ENCODE data around the gene PAFAH1B2. TPM values are rescaled to one million over a fixed set of nuclear protein-coding genes. Genes with fewer than 3 reads are reported as not detected.

Gene PAFAH1B2
- total RNA-seq, 1 experiment from 2014 or later: 153 TPM

DNA sequence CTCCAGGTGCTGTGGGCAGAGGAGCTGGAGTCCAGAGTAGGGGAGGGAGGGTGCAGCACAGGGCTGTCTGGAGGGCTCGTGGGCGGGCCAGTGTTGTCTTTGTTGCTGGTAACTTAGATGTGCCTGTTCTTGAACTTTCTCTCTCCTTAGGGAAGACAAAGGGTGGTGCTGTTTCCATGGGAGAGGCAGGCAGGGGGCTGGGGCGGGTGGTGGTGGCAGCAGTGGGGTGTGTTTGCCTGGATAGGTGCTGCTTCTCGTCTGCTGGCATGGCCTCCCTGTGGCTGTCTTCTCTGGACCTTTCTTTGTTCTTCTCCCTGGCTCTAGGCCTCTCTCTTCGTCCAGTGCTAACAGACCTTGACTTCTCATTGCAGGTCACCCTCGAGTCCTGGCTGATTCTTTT, 42.9 kb downstream of the PAFAH1B2 start:
- intact Hi-C loops (cut with micrococcal nuclease; ENCODE audit: unreplicated experiment): no loop called here
- Histone ChIP-seq H3K4me1 (ENCODE audit: insufficient read depth, low read length, poor library complexity, severe bottlenecking) (no peaks in the 10 kb centered on the region), H3K27me3 (replicated peaks; ENCODE audit: insufficient read depth, low read depth, low read length, poor library complexity) (no peaks in the 10 kb centered on the region), H3K36me3 (ENCODE audit: insufficient read depth, low read length, poor library complexity, severe bottlenecking) (peaks cover 13% of the 10 kb centered on the region), H3K4me3 (ENCODE audit: low read depth, low read length, poor library complexity, severe bottlenecking) (no peak overlapping the region), H3K27ac (ENCODE audit: low read depth, low read length, poor library complexity, severe bottlenecking) (no peak overlapping the region), H3K9me3 (ENCODE audit: low read depth, low read length, poor library complexity, severe bottlenecking) (no peaks in the 10 kb centered on the region)
- ChIA-PET POLR2A (ENCODE audit: low non-redundant PET) (no interaction called here), CTCF (no interaction called here)
- DNase-seq (ENCODE audit: low spot score): no peak
- TF ChIP-seq EZH2 (IDR thresholded peaks at IDR 0.05; ENCODE audit: borderline replicate concordance, low read depth, low read length, poor library complexity, severe bottlenecking) (no peak), CTCF (conservative IDR thresholded peaks at IDR 0.05; ENCODE audit: low read depth, low read length) (no peak)
- no TSS peak for BruUV-seq (replicated peaks)

GRCh38 chr11:117187428-117187798, 43.3 kb downstream of the PAFAH1B2 start:
- CTCF ChIA-PET: no interaction called here
- Histone ChIP-seq H3K27ac (ENCODE audit: low read depth, low read length, poor library complexity, severe bottlenecking) (no peak overlapping the region), H3K4me1 (ENCODE audit: insufficient read depth, low read length, poor library complexity, severe bottlenecking) (no peaks in the 10 kb centered on the region), H3K27me3 (replicated peaks; ENCODE audit: insufficient read depth, low read depth, low read length, poor library complexity) (no peaks in the 10 kb centered on the region), H3K36me3 (ENCODE audit: insufficient read depth, low read length, poor library complexity, severe bottlenecking) (peaks cover 13% of the 10 kb centered on the region), H3K4me3 (ENCODE audit: low read depth, low read length, poor library complexity, severe bottlenecking) (no peak overlapping the region), H3K9me3 (ENCODE audit: low read depth, low read length, poor library complexity, severe bottlenecking) (no peaks in the 10 kb centered on the region)
- intact Hi-C loops (cut with micrococcal nuclease; ENCODE audit: unreplicated experiment): no loop called here
- POLR2A ChIA-PET (ENCODE audit: low non-redundant PET): no interaction called here
- DNase-seq (ENCODE audit: low spot score): no peak
- no TSS peak for BruUV-seq (replicated peaks)
- TF ChIP-seq CTCF (conservative IDR thresholded peaks at IDR 0.05; ENCODE audit: low read depth, low read length) (no peak), EZH2 (IDR thresholded peaks at IDR 0.05; ENCODE audit: borderline replicate concordance, low read depth, low read length, poor library complexity, severe bottlenecking) (no peak)

DNA sequence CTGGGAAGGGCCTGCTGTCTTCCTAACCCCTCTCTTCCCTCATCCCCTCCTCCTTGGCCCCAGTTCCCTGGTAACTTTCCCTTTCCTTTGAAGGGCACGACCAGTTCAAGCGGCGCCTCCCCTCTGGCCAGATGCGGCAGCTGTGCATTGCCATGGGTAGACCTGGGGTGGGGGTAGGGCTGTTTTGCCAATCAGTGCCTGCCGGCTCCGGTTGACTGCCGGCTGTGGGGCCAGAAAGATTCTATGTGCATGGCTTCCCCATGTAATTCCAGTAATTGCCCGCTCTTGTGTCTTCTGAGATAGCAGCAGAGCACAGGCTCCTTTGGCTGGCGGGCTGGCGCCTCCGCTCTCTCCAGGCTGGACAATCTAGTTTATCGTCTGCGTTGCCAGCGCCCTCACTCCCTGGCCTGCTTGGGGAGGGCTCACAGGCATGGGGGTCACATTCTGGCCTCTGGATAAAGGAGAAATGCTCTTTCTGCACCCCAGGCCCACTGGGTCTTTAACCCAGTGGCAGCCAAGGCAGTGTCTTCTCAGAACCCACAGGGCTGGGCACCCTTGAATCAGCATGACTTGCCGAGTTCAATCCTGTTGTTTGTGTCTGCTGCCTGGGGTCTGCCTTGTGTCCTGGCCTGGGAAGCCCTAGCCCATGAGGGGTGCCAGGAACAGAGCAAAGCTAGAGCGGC, 43.9 kb downstream of the PAFAH1B2 start:
- BruUV-seq (replicated peaks): no TSS peak
- CTCF ChIA-PET: no interaction called here

More for the DNA sequence above, 43.9 kb downstream of the PAFAH1B2 start:
- POLR2A ChIA-PET (ENCODE audit: low non-redundant PET): interaction anchor here (0.5 kb wide), 1 partner anchor 44 kb away, joined by 3 read pairs; no protein-coding TSS in a partner anchor
- Histone ChIP-seq H3K4me1 (ENCODE audit: insufficient read depth, low read length, poor library complexity, severe bottlenecking) (no peaks in the 10 kb centered on the region), H3K27ac (ENCODE audit: low read depth, low read length, poor library complexity, severe bottlenecking) (no peak overlapping the region), H3K27me3 (replicated peaks; ENCODE audit: insufficient read depth, low read depth, low read length, poor library complexity) (no peaks in the 10 kb centered on the region), H3K4me3 (ENCODE audit: low read depth, low read length, poor library complexity, severe bottlenecking) (no peak overlapping the region), H3K36me3 (ENCODE audit: insufficient read depth, low read length, poor library complexity, severe bottlenecking) (peaks cover 13% of the 10 kb centered on the region), H3K9me3 (ENCODE audit: low read depth, low read length, poor library complexity, severe bottlenecking) (no peaks in the 10 kb centered on the region)
- intact Hi-C loops (cut with micrococcal nuclease; ENCODE audit: unreplicated experiment): no loop called here
- no peak for DNase-seq (ENCODE audit: low spot score)
- no peak for TF ChIP-seq CTCF (conservative IDR thresholded peaks at IDR 0.05; ENCODE audit: low read depth, low read length)
- no peak for TF ChIP-seq EZH2 (IDR thresholded peaks at IDR 0.05; ENCODE audit: borderline replicate concordance, low read depth, low read length, poor library complexity, severe bottlenecking)
